Smooth muscle cell (in vitro differentiated cells): ENCODE results near the gene TMTC2. TPM values are rescaled to one million over a fixed set of nuclear protein-coding genes. Genes with fewer than 3 reads are reported as not detected.

Source experiments
- DNase-seq: peaks from one replicate; lab custom pipeline; 2025; ENCODE audit not compliant: unreplicated experiment; lab: John Stamatoyannopoulos, UW
- H2AFZ ChIP-seq: fragments of 200-600 bp; sonication (generic); 2 replicates; pipeline ENCODE4 v1.6.0; 2016; ENCODE audit warnings: antibody characterized with exemption, low read depth, mild to moderate bottlenecking
- H3F3A ChIP-seq: fragments of 200-600 bp; sonication (generic); 2 replicates; pipeline ENCODE4 v1.6.0; 2017; ENCODE audit warnings: antibody characterized with exemption, low read depth
- H3K27ac ChIP-seq: fragments of 200-600 bp; sonication (generic); 2 replicates; pipeline ENCODE4 v1.5.1; 2016; ENCODE audit warnings: low read depth, mild to moderate bottlenecking
- H3K27me3 ChIP-seq: fragments of 200-600 bp; sonication (generic); 2 replicates; pipeline ENCODE4 v1.6.1; 2016; ENCODE audit warnings: low read depth, mild to moderate bottlenecking
- H3K36me3 ChIP-seq: fragments of 200-600 bp; sonication (generic); 2 replicates; pipeline ENCODE4 v1.5.1; 2016; ENCODE audit warnings: low read depth
- H3K4me1 ChIP-seq: fragments of 200-600 bp; sonication (generic); 2 replicates; pipeline ENCODE4 v1.5.1; 2016; ENCODE audit warnings: low read depth
- H3K4me2 ChIP-seq: fragments of 200-600 bp; sonication (generic); 2 replicates; pipeline ENCODE4 v1.6.0; 2016; ENCODE audit warnings: mild to moderate bottlenecking
- H3K4me3 ChIP-seq: fragments of 200-600 bp; sonication (generic); 2 replicates; pipeline ENCODE4 v1.5.1; 2016; ENCODE audit warnings: mild to moderate bottlenecking
- H3K79me2 ChIP-seq: fragments of 200-600 bp; sonication (generic); 2 replicates; pipeline ENCODE4 v1.6.0; 2016; ENCODE audit warnings: low read depth, mild to moderate bottlenecking
- H3K9ac ChIP-seq: fragments of 200-600 bp; sonication (generic); 2 replicates; pipeline ENCODE4 v1.6.0; 2016; ENCODE audit warnings: low read depth
- H3K9me3 ChIP-seq: fragments of 200-600 bp; sonication (generic); replicated peaks from 2 replicates; pipeline ENCODE4 v1.5.1; 2016; ENCODE audit warnings: low read depth
- H4K20me1 ChIP-seq: fragments of 200-600 bp; sonication (generic); 2 replicates; pipeline ENCODE4 v1.6.0; 2016; ENCODE audit warnings: low read depth
- WGBS: methylation state at CpG from one replicate; pipeline ENCODE4 v1.1.7; 2016; ENCODE audit warnings: low lambda C conversion rate; 5-methylcytosine and 5-hydroxymethylcytosine counted together
- polyA plus RNA-seq: library from polyadenylated mRNA; unstranded; fragments of >200 nt; fragmentation: Nextera tagmentation; extraction: Ambion mirVana; gene quantifications from 2 replicates; pipeline ENCODE4 v1.2.1, GENCODE V29; 2016
- total RNA-seq: library from RNA; depleted of rRNA; stranded (reverse); fragments of >200 nt; gene quantifications from 2 replicates; pipeline ENCODE4 v1.2.3, GENCODE V29; 2014
- TF ChIP-seq, protein P1 (sequence below): fragments of 200-600 bp; sonication (generic); IDR thresholded peaks from 2 replicates; pipeline ENCODE4 v1.5.1; 2017; ENCODE audit warnings: borderline replicate concordance, mild to moderate bottlenecking, antibody characterized with exemption; ENCODE audit not compliant: insufficient read depth, poor library complexity, severe bottlenecking

TMTC2 gene
- total and polyA plus RNA-seq, 2 experiments from 2014 or later = 0.71 to 10.6 TPM

DNA sequence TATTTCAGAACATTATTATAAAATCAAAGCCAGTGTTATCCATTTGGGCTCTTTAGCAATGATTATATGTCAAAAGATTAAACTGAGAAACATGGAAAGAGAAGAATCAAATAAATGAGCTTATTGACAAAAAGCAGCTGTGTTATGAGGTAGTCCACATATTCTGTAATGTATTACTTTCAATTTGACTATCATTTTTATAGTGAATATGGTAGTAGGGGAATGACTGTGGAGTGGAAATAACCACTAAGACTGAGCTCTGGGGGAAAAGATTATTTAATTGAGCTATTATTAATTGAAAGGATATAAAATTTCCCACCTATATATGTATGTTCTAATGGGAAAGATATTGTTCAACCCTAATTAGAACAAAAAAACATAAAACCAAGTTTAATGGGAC lies 381.3 kb downstream of the TMTC2 start:
- Histone ChIP-seq H3K9ac (no peak overlapping the region), H3K4me2 (no peak overlapping the region), H3K9me3 (no peaks in the 10 kb centered on the region), H3K79me2 (no peaks in the 10 kb centered on the region), H3K4me3 (no peak overlapping the region), H3K27ac (no peak overlapping the region), H4K20me1 (no peaks in the 10 kb centered on the region), H2AFZ (no peak overlapping the region), H3K27me3 (no peaks in the 10 kb centered on the region), H3F3A (no peaks in the 10 kb centered on the region), H3K36me3 (no peaks in the 10 kb centered on the region), H3K4me1 (no peaks in the 10 kb centered on the region)
- no peak for DNase-seq
- TF ChIP-seq, protein P1, sequence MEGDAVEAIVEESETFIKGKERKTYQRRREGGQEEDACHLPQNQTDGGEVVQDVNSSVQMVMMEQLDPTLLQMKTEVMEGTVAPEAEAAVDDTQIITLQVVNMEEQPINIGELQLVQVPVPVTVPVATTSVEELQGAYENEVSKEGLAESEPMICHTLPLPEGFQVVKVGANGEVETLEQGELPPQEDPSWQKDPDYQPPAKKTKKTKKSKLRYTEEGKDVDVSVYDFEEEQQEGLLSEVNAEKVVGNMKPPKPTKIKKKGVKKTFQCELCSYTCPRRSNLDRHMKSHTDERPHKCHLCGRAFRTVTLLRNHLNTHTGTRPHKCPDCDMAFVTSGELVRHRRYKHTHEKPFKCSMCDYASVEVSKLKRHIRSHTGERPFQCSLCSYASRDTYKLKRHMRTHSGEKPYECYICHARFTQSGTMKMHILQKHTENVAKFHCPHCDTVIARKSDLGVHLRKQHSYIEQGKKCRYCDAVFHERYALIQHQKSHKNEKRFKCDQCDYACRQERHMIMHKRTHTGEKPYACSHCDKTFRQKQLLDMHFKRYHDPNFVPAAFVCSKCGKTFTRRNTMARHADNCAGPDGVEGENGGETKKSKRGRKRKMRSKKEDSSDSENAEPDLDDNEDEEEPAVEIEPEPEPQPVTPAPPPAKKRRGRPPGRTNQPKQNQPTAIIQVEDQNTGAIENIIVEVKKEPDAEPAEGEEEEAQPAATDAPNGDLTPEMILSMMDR = no peak

DNA sequence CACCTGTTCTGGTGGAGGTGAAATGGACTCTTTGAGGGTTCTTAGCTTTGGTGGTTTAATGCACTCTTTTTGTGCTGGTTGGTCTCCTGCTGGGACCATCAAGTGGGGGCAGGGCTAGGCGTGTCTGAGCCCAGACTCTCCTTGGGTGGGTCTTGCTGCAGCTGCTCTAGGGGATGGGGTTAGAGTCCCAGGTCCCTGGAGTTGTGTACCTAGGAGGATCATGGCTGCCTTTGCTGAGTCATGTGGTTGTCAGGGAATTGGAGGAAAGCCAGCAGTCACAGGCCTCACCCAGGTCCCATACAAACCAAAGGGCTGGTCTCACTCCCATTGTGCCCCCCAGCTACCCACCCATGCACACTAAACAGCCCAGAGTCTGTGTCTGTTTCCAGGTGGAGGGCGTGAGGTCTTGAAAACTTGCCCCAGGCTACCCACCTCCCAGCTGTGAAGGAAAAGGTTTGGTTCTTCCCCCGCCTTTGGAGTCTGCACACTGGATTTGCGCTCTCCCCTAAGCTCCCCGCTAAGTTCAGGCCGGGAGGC lies 387.7 kb downstream of the TMTC2 start:
- Histone ChIP-seq H3K9ac (no peak overlapping the region), H3K36me3 (no peaks in the 10 kb centered on the region), H3K4me2 (no peak overlapping the region), H3F3A (no peaks in the 10 kb centered on the region), H2AFZ (no peak overlapping the region), H4K20me1 (no peaks in the 10 kb centered on the region), H3K4me1 (no peaks in the 10 kb centered on the region), H3K4me3 (no peak overlapping the region), H3K9me3 (no peaks in the 10 kb centered on the region), H3K79me2 (no peaks in the 10 kb centered on the region), H3K27ac (no peak overlapping the region), H3K27me3 (no peaks in the 10 kb centered on the region)
- DNase-seq = no peak
- WGBS = 93% methylated on average over 6 of the region's 6 CpGs
- TF ChIP-seq, protein P1 = no peak

DNA sequence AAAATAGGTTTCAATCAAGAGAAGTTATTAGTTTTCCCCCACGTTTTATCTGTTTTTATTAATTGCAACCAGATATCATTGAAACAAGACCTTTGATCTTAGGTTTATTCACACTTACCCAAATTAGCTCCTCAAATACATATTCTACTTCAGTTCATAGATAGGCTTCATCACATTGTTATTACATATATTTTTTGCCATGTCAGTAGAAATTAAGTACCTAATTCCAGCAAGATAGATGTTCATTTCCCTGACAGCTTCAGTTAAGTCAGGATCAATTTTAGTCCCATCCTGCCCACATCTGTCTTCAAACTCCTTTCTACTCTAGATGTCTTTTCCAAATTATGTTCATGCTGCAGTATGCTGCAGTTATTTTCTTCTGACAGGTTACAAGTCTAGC lies 388.8 kb downstream of the TMTC2 start:
- Histone ChIP-seq H3K4me1 (no peaks in the 10 kb centered on the region), H4K20me1 (no peaks in the 10 kb centered on the region), H3K36me3 (no peaks in the 10 kb centered on the region), H3F3A (no peaks in the 10 kb centered on the region), H3K9ac (no peak overlapping the region), H3K9me3 (no peaks in the 10 kb centered on the region), H3K27ac (no peak overlapping the region), H3K4me2 (no peak overlapping the region), H3K27me3 (no peaks in the 10 kb centered on the region), H3K79me2 (no peaks in the 10 kb centered on the region), H2AFZ (no peak overlapping the region), H3K4me3 (no peak overlapping the region)
- TF ChIP-seq, protein P1 = no peak
- WGBS = 88% methylated on average over 1 of the region's 1 CpG
- DNase-seq = no peak

DNA sequence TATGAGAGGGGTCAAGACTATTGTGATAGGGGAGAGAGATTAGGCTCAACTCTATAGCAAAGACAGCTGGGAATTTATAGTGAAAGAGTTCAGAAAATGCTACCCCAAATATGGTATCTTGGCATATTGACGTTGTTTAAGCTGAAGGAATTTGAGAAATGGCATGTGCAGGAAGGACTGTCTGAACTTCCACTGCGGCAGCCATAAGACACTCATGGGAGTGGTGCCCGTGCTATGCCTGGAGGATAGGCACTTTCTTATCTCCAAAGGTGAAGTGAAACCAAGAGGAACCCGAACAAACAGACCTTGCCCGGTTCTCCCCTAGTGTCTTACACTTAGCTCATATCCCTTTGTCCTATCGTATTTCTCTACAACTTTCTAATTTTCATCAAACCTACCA lies 390.3 kb downstream of the TMTC2 start:
- WGBS = 87% methylated on average over 6 of the region's 6 CpGs
- H3K4me3 ChIP-seq = no peak overlapping the region
- no peak overlapping the region for H3K4me2 ChIP-seq
- no peaks in the 10 kb centered on the region for H3K27me3 ChIP-seq
- H3K9me3 ChIP-seq = no peaks in the 10 kb centered on the region
- no peak overlapping the region for H2AFZ ChIP-seq
- no peak for DNase-seq
- no peaks in the 10 kb centered on the region for H3K36me3 ChIP-seq
- H3K27ac ChIP-seq = no peak overlapping the region
- TF ChIP-seq, protein P1 = no peak
- no peaks in the 10 kb centered on the region for H4K20me1 ChIP-seq
- no peak overlapping the region for H3K9ac ChIP-seq
- H3F3A ChIP-seq = no peaks in the 10 kb centered on the region
- H3K4me1 ChIP-seq = no peaks in the 10 kb centered on the region
- H3K79me2 ChIP-seq = no peaks in the 10 kb centered on the region
